Heart right ventricle (tissue), 16 donors: ENCODE data around the gene TMPRSS11D. TPM values are rescaled to one million over a fixed set of nuclear protein-coding genes. Genes with fewer than 3 reads are reported as not detected.

Experiments
- ATAC-seq, 8 donors: fragments of 200-7000 bp; cut with Tn5 transposase; one replicate each; pipeline ENCODE4 v1.9.1; 2020; ENCODE audit warnings: mild to moderate bottlenecking in 8 of 8, moderate library complexity in 8 of 8, moderate number of reproducible peaks in 1 of 8
- DNase-seq, 2 donors: peaks; one replicate each; pipeline ENCODE4 v3.0.0-alpha.2; 2020
- H3K27ac ChIP-seq, 10 donors: fragments of 200-600 bp; sonication (generic) in 2 of 10; one replicate each; pipeline versions ENCODE4 v1.5.0 to v1.8.0; 2020 to 2022; ENCODE audit warnings: mild to moderate bottlenecking in 3 of 10
- H3K27me3 ChIP-seq, 7 donors: fragments of 200-600 bp; one replicate each; pipeline ENCODE4 v1.8.0; 2021 to 2022; ENCODE audit warnings: mild to moderate bottlenecking in 2 of 7
- H3K36me3 ChIP-seq, 9 donors: fragments of 200-600 bp; sonication (generic) in 1 of 9; one replicate each; pipeline versions ENCODE4 v1.5.0 to v1.8.0; 2020 to 2022; ENCODE audit warnings: mild to moderate bottlenecking in 2 of 9
- H3K4me1 ChIP-seq, 9 donors: fragments of 200-600 bp; sonication (generic) in 1 of 9; one replicate each; pipeline versions ENCODE4 v1.5.0 to v1.8.0; 2020 to 2022; ENCODE audit warnings: mild to moderate bottlenecking in 4 of 9
- H3K4me3 ChIP-seq, 10 donors: fragments of 200-600 bp; sonication (generic) in 2 of 10; one replicate each; pipeline versions ENCODE4 v1.5.0 to v1.8.0; 2020 to 2022; ENCODE audit warnings: mild to moderate bottlenecking in 7 of 10, moderate library complexity in 2 of 10
- H3K9me3 ChIP-seq, 11 donors: fragments of 200-600 bp in 10 of 11; sonication (generic) in 2 of 11; one replicate each; pipeline versions ENCODE4 v1.5.0 to v1.8.0; 2013 to 2022; ENCODE audit warnings: mild to moderate bottlenecking in 2 of 11, control low read depth in 1 of 11, moderate library complexity in 1 of 11
- WGBS, 2 donors: extraction: QIAGEN DNeasy Blood & Tissue Kit; methylation state at CpG; one replicate each; pipeline ENCODE4 v1.1.7; 2013; ENCODE audit warnings: inconsistent platforms in 1 of 2; 5-methylcytosine and 5-hydroxymethylcytosine counted together
- intact Hi-C, 10 donors: fragments of 100-400 bp; cut with DNase I; formaldehyde crosslinking; loops; one replicate each; pipeline versions ENCODE4 v1.11.1 to v1.14.2; 2022
- polyA plus RNA-seq, 2 donors: library from polyadenylated mRNA; stranded (reverse); fragments of 200-250 nt; gene quantifications; one replicate each; pipeline ENCODE4 v1.2.3, GENCODE V29; 2013
- total RNA-seq, 10 donors: library from RNA; stranded (reverse); fragmentation: NEBNext Ultra II Directional in 3 of 10; extraction: Animal tissue kit (Norgen Biotek cat#: 25700) in 3 of 10; gene quantifications; one replicate each; pipeline versions ENCODE4 v1.2.1 to v1.2.4, GENCODE V29; 2021 to 2023
- TF ChIP-seq, protein P1 (sequence below), 9 donors: fragments of 200-600 bp; sonication (generic) in 2 of 9; IDR thresholded peaks; one replicate each; pipeline versions ENCODE4 v1.5.0 to v1.8.0; 2021 to 2022; ENCODE audit warnings: antibody characterized with exemption in 9 of 9, mild to moderate bottlenecking in 5 of 9, moderate library complexity in 1 of 9
- donor health status: Arrhythmogenic right ventricular cardiomyopathy.
- donor health status: ischemic (EF 13 %, LVEDD 7.1; RV severe dilation, severe dysfunction).
- donor health status: healthy with polysubstance abuse.
- donor health status: DM: no; HTN: yes; CAD: no.
- donor health status: DM: no; HTN: no; CAD: no.
- donor health status: ischemic (EF 25% LVEDD 6.9; RV normal size, moderate dysfunction).
- donor health status: ischemic (EF 25% LVEDD 5.7; RV mildly dilated, moderate dysfunction).
- donor health status: healthy.
- donor health status: DM: yes; HTN: yes; CAD: no.
- donor health status: Ischemic cardiomyopathy.
- donor health status: ischemic (EF 35%, LVEDD 5.7; RV mildly dilated, moderate dysfunction).
- donor health status: nonischemic (EF 11% LVEDD 7.7; RV severe dilation, severe dysfunction).
- donor health status: DM: yes; HTN: yes; CAD: no.
- donor health status: PGD.
- donor health status: ischemic (EF 29% LVEDD 5.4; RV normal size, mild dysfunction).
- donor health status: nonischemic (EF 23%, LVEDD 6.1; RV moderate dilation, normal function).

The TMPRSS11D gene
- total and polyA plus RNA-seq, 12 donors = 0.03 TPM; not detected in 11

DNA sequence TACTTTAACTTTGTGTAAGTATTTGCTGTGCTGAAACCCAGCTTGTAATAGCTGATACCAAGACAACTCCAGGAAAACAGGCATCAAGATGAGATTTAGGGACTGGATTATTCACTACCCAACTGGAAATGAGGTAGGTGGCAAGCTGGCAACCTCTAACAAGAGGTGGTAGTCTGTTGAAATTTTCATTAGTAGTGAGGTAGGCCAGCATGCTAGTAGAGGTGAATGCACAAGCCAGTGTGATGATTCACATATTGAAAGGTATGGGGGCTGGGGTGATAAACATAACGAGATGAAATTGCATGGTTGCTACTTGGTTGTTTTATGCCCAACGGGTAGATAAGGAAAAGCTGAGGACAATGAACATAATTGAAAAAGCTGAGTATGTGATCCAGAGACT is 8.5 kb upstream of the TMPRSS11D start:
- H3K36me3 ChIP-seq = no peaks in the 10 kb centered on the region
- TF ChIP-seq, protein P1, sequence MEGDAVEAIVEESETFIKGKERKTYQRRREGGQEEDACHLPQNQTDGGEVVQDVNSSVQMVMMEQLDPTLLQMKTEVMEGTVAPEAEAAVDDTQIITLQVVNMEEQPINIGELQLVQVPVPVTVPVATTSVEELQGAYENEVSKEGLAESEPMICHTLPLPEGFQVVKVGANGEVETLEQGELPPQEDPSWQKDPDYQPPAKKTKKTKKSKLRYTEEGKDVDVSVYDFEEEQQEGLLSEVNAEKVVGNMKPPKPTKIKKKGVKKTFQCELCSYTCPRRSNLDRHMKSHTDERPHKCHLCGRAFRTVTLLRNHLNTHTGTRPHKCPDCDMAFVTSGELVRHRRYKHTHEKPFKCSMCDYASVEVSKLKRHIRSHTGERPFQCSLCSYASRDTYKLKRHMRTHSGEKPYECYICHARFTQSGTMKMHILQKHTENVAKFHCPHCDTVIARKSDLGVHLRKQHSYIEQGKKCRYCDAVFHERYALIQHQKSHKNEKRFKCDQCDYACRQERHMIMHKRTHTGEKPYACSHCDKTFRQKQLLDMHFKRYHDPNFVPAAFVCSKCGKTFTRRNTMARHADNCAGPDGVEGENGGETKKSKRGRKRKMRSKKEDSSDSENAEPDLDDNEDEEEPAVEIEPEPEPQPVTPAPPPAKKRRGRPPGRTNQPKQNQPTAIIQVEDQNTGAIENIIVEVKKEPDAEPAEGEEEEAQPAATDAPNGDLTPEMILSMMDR (IDR thresholded peaks at IDR 0.05) = no peak
- no peak for ATAC-seq
- no peaks in the 10 kb centered on the region for H3K27me3 ChIP-seq
- H3K4me1 ChIP-seq = no peaks in the 10 kb centered on the region
- no peak overlapping the region for H3K27ac ChIP-seq
- peaks cover 0 to 9% (median 0%) of the 10 kb centered on the region in 11 donors for H3K9me3 ChIP-seq
- no peak for DNase-seq
- no peak overlapping the region for H3K4me3 ChIP-seq
- WGBS, 2 donors = 59 to 63% methylated on average over 2 of the region's 2 CpGs
- intact Hi-C loops = no loop called here

DNA sequence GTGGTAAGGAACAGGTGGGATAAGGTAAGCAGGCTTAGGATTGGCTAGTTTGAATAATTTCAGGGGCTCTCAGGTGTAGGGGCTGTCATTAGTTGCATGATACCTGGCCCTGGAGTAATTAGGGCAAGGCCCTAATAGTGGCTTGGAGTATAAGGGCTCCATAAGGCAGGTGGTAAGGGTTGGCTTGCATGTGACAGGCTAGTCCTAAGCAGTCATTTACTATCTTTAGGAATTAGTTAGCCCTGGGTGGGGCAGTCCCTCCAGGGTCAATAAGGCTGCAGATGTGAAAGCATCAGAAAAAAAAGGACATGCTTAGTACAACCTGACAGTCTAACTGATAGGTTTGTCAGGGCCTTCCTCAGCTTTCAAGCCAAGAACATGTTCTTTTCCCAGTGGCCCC is 7.8 kb upstream of the TMPRSS11D start:
- Histone ChIP-seq H3K9me3 (peaks cover 0 to 9% (median 0%) of the 10 kb centered on the region in 11 donors), H3K36me3 (no peaks in the 10 kb centered on the region), H3K27ac (no peak overlapping the region), H3K4me1 (no peaks in the 10 kb centered on the region), H3K27me3 (no peaks in the 10 kb centered on the region), H3K4me3 (no peak overlapping the region)
- TF ChIP-seq, protein P1 (IDR thresholded peaks at IDR 0.05) = no peak
- ATAC-seq (no peak), DNase-seq (no peak)
- intact Hi-C loops = no loop called here

DNA sequence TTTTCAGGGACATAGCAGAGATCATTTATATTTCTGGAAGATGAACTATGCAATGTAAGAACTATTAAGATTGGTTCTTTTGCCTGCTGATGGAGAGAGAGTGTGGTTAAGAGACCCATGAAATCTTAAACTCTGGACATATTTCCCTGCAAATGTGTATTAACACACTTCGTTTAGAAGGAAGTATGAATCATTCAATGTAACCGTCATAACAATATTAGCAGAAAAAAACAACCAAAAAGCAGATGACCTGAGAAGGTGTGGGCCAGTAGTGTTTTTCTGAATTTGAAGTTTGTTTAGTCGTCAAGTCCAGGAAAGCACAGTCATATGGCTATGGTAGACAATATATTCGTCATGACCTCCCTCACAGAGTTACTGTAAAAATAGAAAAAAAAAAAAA is 2.5 kb upstream of the TMPRSS11D start:
- no peak for ATAC-seq
- H3K36me3 ChIP-seq = no peaks in the 10 kb centered on the region
- H3K4me1 ChIP-seq = peaks cover 0 to 21% (median 0%) of the 10 kb centered on the region in 9 donors
- no peaks in the 10 kb centered on the region for H3K27me3 ChIP-seq
- WGBS, 2 donors = 76 to 81% methylated on average over 4 of the region's 4 CpGs
- no peak overlapping the region for H3K4me3 ChIP-seq
- no peaks in the 10 kb centered on the region for H3K9me3 ChIP-seq
- TF ChIP-seq, protein P1 (IDR thresholded peaks at IDR 0.05) = no peak
- DNase-seq = no peak
- intact Hi-C loops = no loop called here
- peak overlapping the region in 1 of 10 donors; percentile 2 for H3K27ac ChIP-seq

DNA sequence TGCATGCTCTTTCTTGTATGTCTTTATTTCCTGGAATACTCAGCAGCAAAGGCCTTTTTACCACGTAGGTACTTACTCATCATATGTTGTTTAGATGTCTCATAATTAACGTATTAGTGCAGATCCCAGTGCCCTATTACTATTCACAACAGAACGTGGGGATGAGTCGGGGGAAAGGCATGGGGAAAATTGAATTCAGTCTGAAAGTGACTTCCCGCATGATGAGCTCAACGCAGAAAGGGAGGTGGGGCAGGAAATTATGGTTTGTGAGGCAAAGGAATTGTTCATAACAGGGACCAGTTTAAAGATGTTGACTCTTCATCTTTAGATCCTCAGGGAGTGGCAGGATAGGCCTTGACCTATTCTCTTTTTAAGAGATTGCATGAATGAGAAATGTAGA is 2.0 kb upstream of the TMPRSS11D start:
- Histone ChIP-seq H3K36me3 (no peaks in the 10 kb centered on the region), H3K9me3 (no peaks in the 10 kb centered on the region), H3K4me1 (peaks cover 0 to 21% (median 0%) of the 10 kb centered on the region in 9 donors), H3K4me3 (no peak overlapping the region), H3K27ac (peak overlapping the region in 1 of 10 donors; percentile 2), H3K27me3 (no peaks in the 10 kb centered on the region)
- WGBS, 2 donors = 44 to 59% methylated on average over 6 of the region's 6 CpGs
- TF ChIP-seq, protein P1 (IDR thresholded peaks at IDR 0.05) = no peak
- intact Hi-C loops = no loop called here
- DNase-seq = no peak
- ATAC-seq = no peak
